Transverse colon (tissue), 4 donors: ENCODE measurements around the gene LRBA. TPM values are rescaled to one million over a fixed set of nuclear protein-coding genes. Genes with fewer than 3 reads are reported as not detected.

ENCODE experiments used
- DNase-seq: peaks from one replicate; pipeline ENCODE4 v3.0.0-alpha.2; 2019
- H3K27ac ChIP-seq, 4 donors: fragments of 200-600 bp; sonication (generic); 2 replicates each; pipeline ENCODE4 v1.5.1; 2016 to 2018; ENCODE audit warnings: inconsistent platforms in 4 of 4
- H3K27me3 ChIP-seq: fragments of 200-600 bp; sonication (generic); 2 replicates; pipeline ENCODE4 v1.5.1; 2017; ENCODE audit warnings: inconsistent platforms
- H3K36me3 ChIP-seq, 4 donors: fragments of 200-600 bp; sonication (generic); 2 replicates each; pipeline ENCODE4 v1.5.1; 2017 to 2019; ENCODE audit warnings: inconsistent platforms in 4 of 4
- H3K4me1 ChIP-seq, 4 donors: fragments of 200-600 bp; sonication (generic); 2 replicates each; pipeline ENCODE4 v1.5.1; 2017 to 2020; ENCODE audit warnings: inconsistent platforms in 4 of 4
- H3K4me3 ChIP-seq, 4 donors: fragments of 200-600 bp; sonication (generic); 1 replicate in 1 of 4; 2 replicates in 3 of 4; pipeline versions ENCODE4 v1.5.1 to v1.6.1; 2017 to 2019; ENCODE audit warnings: inconsistent platforms in 4 of 4
- H3K9me3 ChIP-seq, 2 donors: fragments of 200-600 bp; sonication (generic); 2 replicates each; pipeline ENCODE4 v1.5.1; 2017 to 2019; ENCODE audit warnings: inconsistent platforms in 2 of 2
- CTCF ChIP-seq, 5 experiments: fragments of 200-600 bp in 3 of 5; fragments of 450-650 bp in 2 of 5; sonication (generic) in 3 of 5; IDR thresholded peaks; 1 replicate in 2 of 5; 2 replicates in 3 of 5; pipeline ENCODE4 v1.5.1; 2016 to 2017; ENCODE audit warnings: antibody characterized with exemption in 5 of 5, inconsistent platforms in 3 of 5, mild to moderate bottlenecking in 2 of 5, moderate library complexity in 1 of 5
- EP300 ChIP-seq: sonication (generic); formaldehyde crosslinking; IDR thresholded peaks from one replicate; pipeline ENCODE4 v1.6.1; 2017; ENCODE audit warnings: antibody characterized with exemption, low read depth
- POLR2A ChIP-seq: fragments of 450-650 bp; IDR thresholded peaks from one replicate; pipeline ENCODE4 v1.6.1; 2016; ENCODE audit warnings: antibody characterized with exemption, mild to moderate bottlenecking, moderate library complexity
- POLR2AphosphoS5 ChIP-seq, 3 donors: sonication (generic); formaldehyde crosslinking; IDR thresholded peaks; one replicate each; pipeline ENCODE4 v1.6.1; 2016; ENCODE audit warnings: antibody characterized with exemption in 3 of 3
- WGBS, 2 donors: methylation state at CpG; one replicate each; pipeline ENCODE4 v1.1.5; 2018; ENCODE audit warnings: low coverage in 1 of 2; 5-methylcytosine and 5-hydroxymethylcytosine counted together
- in situ Hi-C, 4 donors: fragments of 200-750 bp; cut with MboI; loops; one replicate each; pipeline versions ENCODE4 v1.15.0 to v1.15.1; 2017; ENCODE audit warnings: low sequenced_read_pairs in 3 of 4, low pct_ligation_motif_present in 1 of 4, low pct_unique_long_range_greater_than_20kb in 1 of 4
- intact Hi-C: fragments of 100-400 bp; cut with DNase I; formaldehyde crosslinking; loops from one replicate; pipeline ENCODE4 v1.15.1; 2023; ENCODE audit warnings: low total_unique reads
- total RNA-seq, 4 donors: library from RNA; depleted of rRNA; stranded (reverse); fragments of >200 nt; gene quantifications; one replicate each; pipeline ENCODE4 v1.1.0, GENCODE V29; 2016

Gene LRBA
- total RNA-seq, 4 donors from 2014 or later, result 82.7 to 125 (median 112) TPM

GRCh38 chr4:150477869-150478268 is 537.2 kb downstream of the LRBA start:
- no peaks in the 10 kb centered on the region for H3K27me3 ChIP-seq
- TF ChIP-seq POLR2A (no peak), CTCF (IDR thresholded peaks at IDR 0.05) (no peak), POLR2AphosphoS5 (IDR thresholded peaks at IDR 0.05) (no peak), EP300 (no peak)
- intact Hi-C loops, result no loop called here
- in situ Hi-C loops, result no loop called here
- no peak overlapping the region for H3K27ac ChIP-seq
- H3K36me3 ChIP-seq, result peaks cover 0 to 10% (median 0%) of the 10 kb centered on the region in 4 donors
- no peak overlapping the region for H3K4me3 ChIP-seq
- H3K9me3 ChIP-seq, result no peaks in the 10 kb centered on the region
- WGBS, 2 donors, result 85 to 91% methylated on average over 1 of the region's 1 CpG
- H3K4me1 ChIP-seq, result no peaks in the 10 kb centered on the region
- no peak for DNase-seq

DNA sequence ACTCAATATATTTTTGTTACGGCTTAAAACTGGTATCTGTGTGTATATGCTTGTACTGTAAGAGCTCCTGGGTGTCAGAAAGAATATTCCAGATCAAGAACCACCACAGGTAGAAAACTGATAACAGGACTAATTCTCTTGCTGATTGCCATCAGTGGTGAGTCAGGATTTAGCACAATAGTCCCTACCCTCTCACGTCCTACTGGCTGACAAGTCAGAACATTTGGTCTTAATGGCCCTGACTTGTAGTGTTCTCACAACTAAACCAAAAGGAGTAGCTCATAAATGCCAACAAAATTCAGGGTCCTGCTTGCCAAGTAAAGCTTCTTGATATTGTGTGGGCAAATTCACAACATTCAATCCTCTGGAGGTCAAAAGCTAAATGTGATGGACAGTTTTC is 538.3 kb downstream of the LRBA start:
- intact Hi-C loops, result no loop called here
- DNase-seq, result no peak
- in situ Hi-C loops, result no loop called here
- Histone ChIP-seq H3K36me3 (peaks cover 0 to 10% (median 0%) of the 10 kb centered on the region in 4 donors), H3K27ac (no peak overlapping the region), H3K4me3 (no peak overlapping the region), H3K27me3 (no peaks in the 10 kb centered on the region), H3K4me1 (no peaks in the 10 kb centered on the region), H3K9me3 (no peaks in the 10 kb centered on the region)
- TF ChIP-seq CTCF (IDR thresholded peaks at IDR 0.05) (no peak), POLR2AphosphoS5 (IDR thresholded peaks at IDR 0.05) (no peak), POLR2A (no peak), EP300 (no peak)
- 95% methylated on average over 2 of the region's 2 CpGs for WGBS, 2 donors

DNA sequence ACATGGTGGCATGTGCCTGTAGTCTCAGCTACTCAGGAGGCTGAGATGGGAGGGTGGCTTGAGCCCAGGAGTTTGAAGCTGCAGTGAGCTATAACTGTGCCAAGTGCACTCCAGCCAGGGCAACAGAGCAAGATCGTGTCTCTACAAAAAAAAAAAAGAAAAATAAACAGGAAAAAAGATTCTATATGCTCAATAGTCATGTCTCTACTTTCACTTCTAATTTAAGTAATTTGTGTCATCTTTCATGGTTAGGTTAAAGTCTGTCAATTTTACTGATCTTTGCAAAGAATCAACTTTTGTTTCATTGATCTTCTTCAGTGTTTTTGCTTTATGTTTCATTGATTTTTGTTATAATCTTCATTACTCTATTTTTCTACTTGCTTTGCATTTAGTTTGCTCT is 539.3 kb downstream of the LRBA start:
- Histone ChIP-seq H3K27me3 (no peaks in the 10 kb centered on the region), H3K27ac (no peak overlapping the region), H3K9me3 (no peaks in the 10 kb centered on the region), H3K4me1 (no peaks in the 10 kb centered on the region), H3K36me3 (peaks cover 0 to 9% (median 0%) of the 10 kb centered on the region in 4 donors), H3K4me3 (no peak overlapping the region)
- WGBS, 2 donors, result 79 to 90% methylated on average over 1 of the region's 1 CpG
- no peak for DNase-seq
- intact Hi-C loops, result no loop called here
- no peak for TF ChIP-seq POLR2A
- TF ChIP-seq EP300, result no peak
- no peak for TF ChIP-seq CTCF (IDR thresholded peaks at IDR 0.05)
- TF ChIP-seq POLR2AphosphoS5 (IDR thresholded peaks at IDR 0.05), result no peak
- in situ Hi-C loops, result no loop called here

DNA sequence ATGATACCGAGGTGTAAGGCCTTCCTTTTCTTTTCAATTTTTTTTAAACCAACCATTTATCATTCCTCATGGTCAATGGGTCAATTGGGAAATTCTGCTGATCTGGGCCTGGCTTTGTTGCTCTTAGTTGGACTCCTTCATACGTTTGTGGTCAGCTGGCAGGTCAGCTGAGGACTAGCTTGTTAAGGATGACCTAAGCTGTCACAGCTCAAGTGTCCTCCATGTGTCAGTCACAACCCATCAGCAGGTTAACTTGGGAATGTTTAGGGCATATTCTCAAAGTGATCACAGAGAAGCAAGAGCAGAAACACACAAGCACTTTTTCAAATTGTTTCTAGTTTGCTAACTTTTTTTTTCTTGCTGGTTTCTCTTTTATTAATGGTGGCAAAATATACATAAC is 550.6 kb downstream of the LRBA start:
- Histone ChIP-seq H3K27me3 (no peaks in the 10 kb centered on the region), H3K27ac (no peak overlapping the region), H3K36me3 (peaks cover 0 to 6% (median 3%) of the 10 kb centered on the region in 4 donors), H3K4me3 (no peak overlapping the region), H3K4me1 (no peaks in the 10 kb centered on the region), H3K9me3 (no peaks in the 10 kb centered on the region)
- in situ Hi-C loops (no loop called here), intact Hi-C loops (no loop called here)
- 74 to 83% methylated on average over 2 of the region's 2 CpGs for WGBS, 2 donors
- DNase-seq, result no peak
- TF ChIP-seq EP300 (no peak), POLR2AphosphoS5 (IDR thresholded peaks at IDR 0.05) (no peak), POLR2A (no peak), CTCF (IDR thresholded peaks at IDR 0.05) (no peak)
